H1 (cell line): ENCODE measurements around the gene OST4. TPM values are rescaled to one million over a fixed set of nuclear protein-coding genes. Genes with fewer than 3 reads are reported as not detected.

Experiments used
- ATF2 ChIP-seq: IDR thresholded peaks from 2 replicates; pipeline ENCODE4 v1.6.1; 2012; ENCODE audit warnings: low read length, inconsistent platforms
- EP300 ChIP-seq, 2 experiments: IDR thresholded peaks; 1 replicate in 1 of 2; 2 replicates in 1 of 2; pipeline ENCODE4 v1.6.1; 2011 to 2012; ENCODE audit warnings: low read depth in 2 of 2, low read length in 2 of 2, mild to moderate bottlenecking in 2 of 2, borderline replicate concordance in 1 of 2, inconsistent platforms in 1 of 2, moderate library complexity in 1 of 2
- YY1 ChIP-seq: IDR thresholded peaks from 2 replicates; pipeline ENCODE4 v1.6.1; 2011; ENCODE audit warnings: low read depth, mild to moderate bottlenecking, low read length
- polyA plus RNA-seq, 7 experiments: library from polyadenylated mRNA; depleted of rRNA in 3 of 7; stranded (reverse) in 5 of 7; unstranded in 2 of 7; fragments of >200 nt in 5 of 7; fragments of 200-250 nt in 2 of 7; gene quantifications; 1 replicate in 5 of 7; 2 replicates in 1 of 7; 4 replicates in 1 of 7; pipeline versions ENCODE4 v1.2.1 to v1.2.3, GENCODE V29; 2011 to 2013; ENCODE audit warnings: missing spikeins in 2 of 7, mixed read lengths in 2 of 7
- total RNA-seq: library from RNA; stranded (reverse); fragmentation: NEBNext Ultra II Directional; extraction: Animal tissue kit (Norgen Biotek cat#: 25700); gene quantifications from 2 replicates; pipeline ENCODE4 v1.2.1, GENCODE V29; 2021

The OST4 gene
- total and polyA plus RNA-seq, 2 of the 8 experiments (the other 6 are each of a cell fraction or from before 2014, with no cell fraction given), result 225 to 865 TPM

- TF ChIP-seq ATF2 (no peak), YY1 (no peak), EP300 (IDR thresholded peaks at IDR 0.05; ENCODE audit: borderline replicate concordance in 1 of 2, low read depth in 2 of 2, low read length in 2 of 2) (no peak)
Observed at GRCh38 chr2:27117995-27118524, 46.6 kb upstream of the OST4 start (continued).
